ENCODE results near the gene ECT2L.

Gene ECT2L

GRCh38 chr6:138844192-138844591, 48.3 kb downstream of the ECT2L start:
- no peak overlapping the region for H3K4me3 ChIP-seq (ENCODE audit: low read depth, low read length)
- TF ChIP-seq, protein P1, sequence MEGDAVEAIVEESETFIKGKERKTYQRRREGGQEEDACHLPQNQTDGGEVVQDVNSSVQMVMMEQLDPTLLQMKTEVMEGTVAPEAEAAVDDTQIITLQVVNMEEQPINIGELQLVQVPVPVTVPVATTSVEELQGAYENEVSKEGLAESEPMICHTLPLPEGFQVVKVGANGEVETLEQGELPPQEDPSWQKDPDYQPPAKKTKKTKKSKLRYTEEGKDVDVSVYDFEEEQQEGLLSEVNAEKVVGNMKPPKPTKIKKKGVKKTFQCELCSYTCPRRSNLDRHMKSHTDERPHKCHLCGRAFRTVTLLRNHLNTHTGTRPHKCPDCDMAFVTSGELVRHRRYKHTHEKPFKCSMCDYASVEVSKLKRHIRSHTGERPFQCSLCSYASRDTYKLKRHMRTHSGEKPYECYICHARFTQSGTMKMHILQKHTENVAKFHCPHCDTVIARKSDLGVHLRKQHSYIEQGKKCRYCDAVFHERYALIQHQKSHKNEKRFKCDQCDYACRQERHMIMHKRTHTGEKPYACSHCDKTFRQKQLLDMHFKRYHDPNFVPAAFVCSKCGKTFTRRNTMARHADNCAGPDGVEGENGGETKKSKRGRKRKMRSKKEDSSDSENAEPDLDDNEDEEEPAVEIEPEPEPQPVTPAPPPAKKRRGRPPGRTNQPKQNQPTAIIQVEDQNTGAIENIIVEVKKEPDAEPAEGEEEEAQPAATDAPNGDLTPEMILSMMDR (IDR thresholded peaks at IDR 0.05; ENCODE audit: low read depth, low read length), result no peak

GRCh38 chr6:138847884-138848283, 52.0 kb downstream of the ECT2L start:
- TF ChIP-seq, protein P1 (IDR thresholded peaks at IDR 0.05; ENCODE audit: low read depth, low read length), result no peak
- no peak overlapping the region for H3K4me3 ChIP-seq (ENCODE audit: low read depth, low read length)

GRCh38 chr6:138848461-138848860, 52.6 kb downstream of the ECT2L start:
- TF ChIP-seq, protein P1 (IDR thresholded peaks at IDR 0.05; ENCODE audit: low read depth, low read length), result no peak
- no peak overlapping the region for H3K4me3 ChIP-seq (ENCODE audit: low read depth, low read length)

DNA sequence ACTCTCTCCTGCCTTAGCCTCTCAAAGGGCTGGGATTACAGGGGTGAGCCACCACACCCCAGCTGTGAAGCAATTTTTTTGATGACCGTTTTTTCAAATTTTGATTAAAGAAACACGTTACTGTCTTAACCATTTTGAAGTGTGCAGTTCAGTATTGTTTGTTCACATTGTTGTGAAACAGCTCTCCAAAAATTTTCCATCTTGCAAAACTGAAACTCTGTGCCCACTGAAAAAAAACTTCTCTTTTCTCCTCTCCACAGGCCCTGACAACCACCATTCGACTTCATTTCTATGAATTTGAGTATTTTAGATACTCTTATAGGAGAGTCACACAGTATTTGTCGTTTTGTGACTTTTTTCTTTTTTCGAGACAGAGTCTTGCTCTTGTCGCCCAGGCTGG, 53.9 kb downstream of the ECT2L start:
- no peak overlapping the region for H3K4me3 ChIP-seq (ENCODE audit: low read depth, low read length)
- TF ChIP-seq, protein P1 (IDR thresholded peaks at IDR 0.05; ENCODE audit: low read depth, low read length), result no peak

- TF ChIP-seq, protein P1 (IDR thresholded peaks at IDR 0.05; ENCODE audit: low read depth, low read length), result no peak
- no peak overlapping the region for H3K4me3 ChIP-seq (ENCODE audit: low read depth, low read length)
These were observed 60.8 kb downstream of the ECT2L start for GRCh38 chr6:138856654-138857053.

DNA sequence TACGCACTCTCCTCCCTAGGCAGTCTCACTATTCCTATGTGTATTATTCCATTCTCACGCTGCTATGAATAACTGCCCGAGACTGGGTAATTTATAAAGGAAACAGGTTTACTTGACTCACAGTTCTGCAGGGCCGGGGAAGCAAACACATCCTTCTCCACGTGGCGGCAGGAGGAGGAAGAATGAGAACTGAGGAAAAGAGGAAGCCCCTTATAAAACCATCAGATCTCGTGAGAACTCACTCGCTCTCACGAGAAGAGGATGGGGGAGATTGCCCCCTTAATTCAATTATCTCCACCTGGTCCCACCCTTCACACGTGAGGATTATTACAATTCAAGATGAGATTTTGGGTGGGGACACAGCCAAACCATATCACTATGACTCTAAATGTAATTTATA, 61.9 kb downstream of the ECT2L start:
- H3K4me3 ChIP-seq (ENCODE audit: low read depth, low read length), result no peak overlapping the region
- TF ChIP-seq, protein P1 (IDR thresholded peaks at IDR 0.05; ENCODE audit: low read depth, low read length), result no peak

DNA sequence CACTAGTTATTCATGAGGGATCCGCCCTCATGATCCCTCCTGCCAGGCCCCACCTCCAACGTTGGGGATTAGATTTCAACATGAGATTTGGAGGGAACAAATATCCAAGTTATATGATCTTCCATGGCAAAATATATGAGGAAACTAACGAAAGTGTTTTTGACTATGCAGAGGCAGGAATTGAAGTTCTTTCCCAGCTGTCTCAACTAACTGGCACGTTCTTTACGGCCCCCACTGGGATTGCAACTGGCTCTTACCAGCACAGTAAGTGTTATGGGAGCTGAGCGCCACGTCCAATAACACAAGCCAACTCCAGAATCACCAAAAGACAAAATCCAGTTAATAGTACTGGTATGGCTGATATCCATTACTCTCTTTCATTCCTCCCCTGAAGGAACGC, 66.6 kb downstream of the ECT2L start:
- H3K4me3 ChIP-seq (ENCODE audit: low read depth, low read length), result no peak overlapping the region
- TF ChIP-seq, protein P1 (IDR thresholded peaks at IDR 0.05; ENCODE audit: low read depth, low read length), result no peak
